ENCODE data around the gene SLC16A12. TPM values are rescaled to one million over a fixed set of nuclear protein-coding genes. Genes with fewer than 3 reads are reported as not detected.

The SLC16A12 gene
- total RNA-seq, 1 donor from 2014 or later, result 0.21 TPM

DNA sequence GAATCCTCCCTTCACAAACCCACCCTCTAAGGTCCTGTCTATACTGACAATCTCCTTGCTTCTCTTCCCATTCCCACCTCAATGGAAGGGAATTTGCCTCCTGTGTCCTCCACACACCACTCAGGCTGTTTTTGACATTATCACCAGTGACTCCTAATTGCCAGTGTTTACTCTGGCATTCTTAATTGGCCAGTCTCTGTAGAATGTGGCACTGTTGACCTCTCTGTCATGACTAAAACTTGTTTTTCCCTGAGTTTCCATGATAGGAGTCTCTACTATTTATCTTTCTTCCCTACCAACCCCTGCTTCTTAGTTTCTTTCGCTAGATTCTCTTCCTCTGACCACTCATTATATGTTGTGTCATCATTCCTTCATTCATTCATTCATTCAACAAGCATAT is 12.1 kb downstream of the SLC16A12 start:
- Mint-ChIP-seq H3K4me1 (ENCODE audit: unreplicated experiment) (no peaks in the 10 kb centered on the region), H3K9me3 (ENCODE audit: unreplicated experiment) (no peaks in the 10 kb centered on the region), H3K27me3 (ENCODE audit: unreplicated experiment) (peaks cover 2% of the 10 kb centered on the region), H3K27ac (ENCODE audit: unreplicated experiment) (no peak overlapping the region), H3K36me3 (ENCODE audit: low read depth, unreplicated experiment) (no peaks in the 10 kb centered on the region), H3K4me3 (ENCODE audit: unreplicated experiment) (no peak overlapping the region)
- DNase-seq (ENCODE audit: low spot score), result no peak
- no peak for TF ChIP-seq CTCF (IDR thresholded peaks at IDR 0.05; ENCODE audit: unreplicated experiment)

DNA sequence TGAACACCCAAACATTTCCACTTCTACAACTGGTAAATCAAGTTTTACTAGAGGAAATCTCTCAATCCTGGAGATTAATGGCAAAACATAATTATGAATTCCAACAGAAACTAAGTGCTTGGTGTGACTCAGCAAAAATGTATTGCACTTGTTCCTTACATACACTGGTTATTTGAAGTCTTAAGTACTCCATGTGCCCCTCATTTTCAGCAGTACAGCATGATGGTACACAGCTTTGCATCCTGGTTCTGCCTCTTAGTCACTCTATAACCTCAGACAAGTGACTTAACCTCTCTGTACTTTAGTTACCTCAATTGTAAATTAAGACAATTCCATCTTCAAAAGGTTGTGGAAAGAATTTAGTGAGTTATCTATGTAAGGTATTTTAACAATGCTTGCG is 12.9 kb downstream of the SLC16A12 start:
- DNase-seq (ENCODE audit: low spot score), result no peak
- Mint-ChIP-seq H3K9me3 (ENCODE audit: unreplicated experiment) (no peaks in the 10 kb centered on the region), H3K27me3 (ENCODE audit: unreplicated experiment) (peaks cover 2% of the 10 kb centered on the region), H3K36me3 (ENCODE audit: low read depth, unreplicated experiment) (no peaks in the 10 kb centered on the region), H3K4me1 (ENCODE audit: unreplicated experiment) (no peaks in the 10 kb centered on the region), H3K4me3 (ENCODE audit: unreplicated experiment) (no peak overlapping the region), H3K27ac (ENCODE audit: unreplicated experiment) (no peak overlapping the region)
- no peak for TF ChIP-seq CTCF (IDR thresholded peaks at IDR 0.05; ENCODE audit: unreplicated experiment)

DNA sequence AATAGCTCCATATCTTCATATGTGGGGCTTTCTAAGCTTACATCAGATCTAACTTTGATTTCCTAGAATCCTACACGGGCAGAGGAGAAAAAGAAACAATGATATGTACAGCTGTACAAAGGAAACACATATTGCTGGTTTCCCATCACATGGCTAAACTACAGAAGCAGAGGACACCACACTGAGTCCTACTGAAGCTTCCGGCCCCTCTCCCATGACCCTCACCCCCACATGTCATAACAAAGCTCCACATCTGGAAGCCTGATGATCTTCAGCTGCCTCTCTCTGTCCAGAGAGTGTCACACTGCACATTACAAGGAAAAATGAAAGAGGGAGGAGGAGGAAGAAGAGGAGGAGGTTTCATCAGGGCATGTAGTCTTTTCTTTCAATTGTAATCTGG is 14.0 kb downstream of the SLC16A12 start:
- Mint-ChIP-seq H3K4me1 (ENCODE audit: unreplicated experiment) (no peaks in the 10 kb centered on the region), H3K27ac (ENCODE audit: unreplicated experiment) (no peak overlapping the region)

DNA sequence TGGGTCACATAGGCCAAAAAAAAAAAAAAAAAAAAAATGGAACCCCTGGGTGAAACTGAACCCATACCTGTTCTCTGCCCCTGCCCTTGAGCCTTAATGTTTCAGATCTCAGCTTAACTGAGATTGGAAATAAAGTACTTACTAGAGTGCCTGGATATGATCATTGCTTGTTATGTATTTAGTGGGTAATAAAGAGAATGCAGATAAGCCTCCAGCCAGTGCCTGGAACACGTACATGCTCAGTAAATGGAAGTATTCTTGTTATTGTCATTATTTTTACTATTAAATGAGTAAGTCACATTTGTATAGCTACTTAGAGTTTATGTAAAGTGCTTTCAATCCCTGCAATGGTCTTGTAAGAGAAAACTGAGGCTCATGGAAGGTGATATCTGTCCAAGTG is 14.7 kb downstream of the SLC16A12 start:
- TF ChIP-seq CTCF (IDR thresholded peaks at IDR 0.05; ENCODE audit: unreplicated experiment), result no peak

More for the DNA sequence above, 14.0 kb downstream of the SLC16A12 start:
- Mint-ChIP-seq H3K27me3 (ENCODE audit: unreplicated experiment) (peaks cover 2% of the 10 kb centered on the region), H3K36me3 (ENCODE audit: low read depth, unreplicated experiment) (no peaks in the 10 kb centered on the region), H3K9me3 (ENCODE audit: unreplicated experiment) (no peaks in the 10 kb centered on the region), H3K4me3 (ENCODE audit: unreplicated experiment) (no peak overlapping the region)
- no peak for TF ChIP-seq CTCF (IDR thresholded peaks at IDR 0.05; ENCODE audit: unreplicated experiment)
- DNase-seq (ENCODE audit: low spot score), result no peak

DNA sequence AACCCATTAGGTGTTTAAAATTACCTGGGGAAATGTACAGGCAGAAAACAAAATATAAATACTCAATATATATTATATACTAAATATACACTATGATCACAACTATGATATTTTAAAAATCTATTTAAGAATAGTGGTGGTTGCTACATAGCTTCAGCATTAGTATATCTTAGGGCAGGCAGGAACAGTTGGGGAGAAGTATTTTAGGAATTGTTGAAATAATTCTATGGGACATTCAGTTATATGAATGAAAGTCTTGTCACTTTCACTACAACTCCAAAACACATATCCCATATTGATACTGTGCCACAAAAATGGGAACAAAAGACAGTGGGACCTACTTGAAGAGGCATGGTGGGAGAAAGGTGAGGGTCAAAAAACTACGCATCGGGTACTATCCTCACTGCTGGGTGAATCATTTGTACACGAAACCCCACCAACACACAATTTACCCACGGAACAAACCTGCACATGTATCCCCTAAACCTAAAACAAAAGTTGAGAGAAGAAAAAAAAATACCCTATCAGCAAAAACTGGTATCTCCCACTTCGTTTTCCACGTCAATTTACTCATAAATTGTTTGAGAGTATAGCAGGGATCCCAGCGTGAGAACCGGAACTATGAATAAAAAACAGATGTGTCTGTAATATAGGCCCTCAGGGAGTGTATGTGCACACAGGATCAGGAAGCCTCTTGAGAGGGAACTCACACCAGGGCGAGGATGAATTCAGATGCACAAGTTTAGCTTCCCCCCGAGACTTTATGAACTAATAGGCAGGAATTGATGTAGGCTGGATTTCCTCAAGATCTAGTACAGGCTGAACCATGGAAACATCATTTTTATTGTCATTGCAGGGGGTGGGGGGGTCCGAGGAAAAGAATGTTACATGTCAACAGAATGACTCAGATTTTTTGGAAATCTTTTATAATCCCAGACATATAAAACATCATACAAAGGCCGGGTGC is 16.2 kb downstream of the SLC16A12 start:
- Mint-ChIP-seq H3K4me3 (ENCODE audit: unreplicated experiment) (no peak overlapping the region), H3K36me3 (ENCODE audit: low read depth, unreplicated experiment) (no peaks in the 10 kb centered on the region), H3K27ac (ENCODE audit: unreplicated experiment) (no peak overlapping the region), H3K9me3 (ENCODE audit: unreplicated experiment) (no peaks in the 10 kb centered on the region), H3K27me3 (ENCODE audit: unreplicated experiment) (peaks cover 2% of the 10 kb centered on the region), H3K4me1 (ENCODE audit: unreplicated experiment) (no peaks in the 10 kb centered on the region)
- DNase-seq (ENCODE audit: low spot score), result no peak
- no peak for TF ChIP-seq CTCF (IDR thresholded peaks at IDR 0.05; ENCODE audit: unreplicated experiment)

More for the DNA sequence above, 14.7 kb downstream of the SLC16A12 start:
- no peak overlapping the region for H3K4me3 Mint-ChIP-seq (ENCODE audit: unreplicated experiment)
- peaks cover 2% of the 10 kb centered on the region for H3K27me3 Mint-ChIP-seq (ENCODE audit: unreplicated experiment)
- H3K36me3 Mint-ChIP-seq (ENCODE audit: low read depth, unreplicated experiment), result no peaks in the 10 kb centered on the region
- H3K27ac Mint-ChIP-seq (ENCODE audit: unreplicated experiment), result no peak overlapping the region
- H3K9me3 Mint-ChIP-seq (ENCODE audit: unreplicated experiment), result no peaks in the 10 kb centered on the region
- DNase-seq (ENCODE audit: low spot score), result no peak
- H3K4me1 Mint-ChIP-seq (ENCODE audit: unreplicated experiment), result no peaks in the 10 kb centered on the region
